HG02759 (cell line): ENCODE results near the gene FLVCR2.

Experiments
- ATAC-seq: cut with Tn5 transposase; IDR thresholded peaks from one replicate; pipeline ENCODE4 v1.9.1; 2021; ENCODE audit warnings: mild to moderate bottlenecking, moderate library complexity; ENCODE audit not compliant: unreplicated experiment

Gene FLVCR2

DNA sequence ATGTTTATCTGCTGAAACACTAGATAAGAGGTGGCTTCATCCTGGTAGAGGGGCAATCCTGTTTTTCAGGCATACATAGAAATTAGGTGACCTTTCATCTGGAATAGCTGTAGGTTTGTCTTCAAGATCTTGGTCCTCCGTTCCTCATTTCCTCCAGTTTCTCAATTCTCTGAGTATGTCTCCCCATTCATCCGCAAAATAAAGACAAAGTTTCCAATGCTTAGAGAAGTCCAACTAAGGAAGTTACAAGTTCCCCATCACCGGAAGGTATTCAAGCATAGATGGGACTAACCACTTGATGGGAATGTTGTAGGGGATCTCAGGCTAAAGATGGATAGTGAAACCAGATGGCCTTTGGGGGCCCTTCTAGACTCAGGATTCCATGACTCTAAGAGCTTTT lies 48.0 kb downstream of the FLVCR2 start:
- ATAC-seq, result no peak

DNA sequence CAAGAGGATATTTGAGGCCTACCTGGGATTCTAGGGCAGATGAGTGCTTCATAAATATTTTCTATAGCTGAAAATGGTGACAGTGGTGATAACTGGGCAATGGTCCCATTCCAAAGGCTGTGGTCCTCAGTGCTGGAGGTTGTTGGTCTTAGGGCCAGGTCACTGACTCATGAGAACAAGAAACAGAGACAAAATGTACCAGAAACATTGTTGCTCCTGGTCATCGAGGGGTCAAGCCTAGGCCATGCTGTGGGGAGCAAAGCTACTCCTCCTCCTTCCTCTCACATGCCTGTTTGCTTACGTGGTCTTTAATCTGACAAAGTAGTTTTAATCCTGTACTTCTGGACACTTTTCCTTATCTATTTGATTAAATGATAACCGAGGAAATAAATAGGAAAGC lies 48.4 kb downstream of the FLVCR2 start:
- ATAC-seq, result no peak

DNA sequence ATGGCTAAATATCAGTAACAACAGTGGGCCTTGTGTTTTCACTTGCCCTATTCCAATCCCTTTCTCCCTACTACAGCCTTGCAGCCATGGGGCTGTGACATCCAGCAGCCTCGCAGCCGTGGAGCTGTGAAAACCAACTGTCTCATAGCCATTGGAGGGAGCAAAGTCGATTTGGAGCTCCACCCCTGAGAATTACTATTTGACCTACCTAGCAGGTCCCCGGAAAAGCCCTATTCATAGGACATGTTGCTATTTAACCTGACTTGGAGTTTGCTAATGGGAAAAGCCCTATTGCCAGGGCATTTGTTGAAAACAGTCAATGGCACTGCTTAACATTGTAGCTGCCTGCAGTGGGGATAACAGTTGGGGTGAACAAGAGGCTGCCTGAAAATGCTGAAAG lies 49.0 kb downstream of the FLVCR2 start:
- ATAC-seq, result no peak

DNA sequence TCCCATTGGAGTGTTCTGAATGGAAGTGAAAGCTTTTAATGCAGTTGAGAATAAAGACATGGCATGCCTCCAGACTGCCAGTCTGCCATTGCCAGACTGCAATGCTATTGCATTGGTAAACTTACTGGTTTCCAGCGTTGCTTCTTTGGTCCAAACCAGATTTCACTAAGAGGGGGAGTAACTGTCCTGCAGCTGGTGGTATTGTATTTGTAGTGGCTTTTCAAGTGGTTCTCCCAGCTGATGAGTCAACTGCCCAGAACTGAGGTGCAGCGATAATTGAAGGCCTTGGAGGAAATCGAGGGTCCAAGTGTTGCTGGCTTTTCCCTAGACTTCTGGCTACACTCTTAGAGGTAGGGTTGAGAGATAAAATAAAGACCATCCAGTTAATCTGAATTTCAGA lies 50.4 kb downstream of the FLVCR2 start:
- ATAC-seq, result no peak

DNA sequence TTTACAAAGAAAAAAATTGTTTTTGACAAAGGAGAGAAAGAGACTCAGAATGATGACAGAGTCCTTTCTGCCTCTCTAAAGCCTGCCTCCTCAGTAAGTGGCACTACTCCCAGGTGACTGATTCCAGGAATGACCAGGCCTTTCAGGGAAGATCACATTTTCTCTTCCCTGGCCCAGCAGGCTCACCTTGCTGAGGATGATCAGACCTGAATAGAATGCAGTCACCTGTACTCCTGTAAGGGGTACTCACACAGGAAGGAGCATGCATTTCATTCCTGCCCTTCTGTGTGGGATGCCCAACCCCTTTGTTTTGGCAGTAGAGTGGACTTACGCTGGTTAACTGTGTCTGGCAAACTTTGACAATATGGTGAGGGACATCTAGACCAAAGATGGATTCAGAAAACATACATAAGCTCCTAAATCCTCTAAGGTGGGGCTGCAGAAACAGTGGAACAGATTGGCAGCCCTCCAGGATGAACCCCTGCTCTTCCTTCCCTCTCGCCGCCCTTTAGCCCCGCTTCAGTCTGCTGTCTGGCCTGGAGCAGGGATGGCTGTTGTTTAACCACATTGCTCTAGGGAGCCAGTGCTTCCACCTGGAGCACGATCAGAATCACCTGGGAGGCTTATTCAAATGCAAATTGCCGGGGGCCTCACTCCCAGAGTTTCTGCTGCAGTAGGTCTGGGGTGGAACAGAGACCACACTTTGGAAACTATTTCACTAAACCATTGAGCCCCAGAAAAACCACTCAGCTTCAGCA lies 52.5 kb downstream of the FLVCR2 start:
- no peak for ATAC-seq

DNA sequence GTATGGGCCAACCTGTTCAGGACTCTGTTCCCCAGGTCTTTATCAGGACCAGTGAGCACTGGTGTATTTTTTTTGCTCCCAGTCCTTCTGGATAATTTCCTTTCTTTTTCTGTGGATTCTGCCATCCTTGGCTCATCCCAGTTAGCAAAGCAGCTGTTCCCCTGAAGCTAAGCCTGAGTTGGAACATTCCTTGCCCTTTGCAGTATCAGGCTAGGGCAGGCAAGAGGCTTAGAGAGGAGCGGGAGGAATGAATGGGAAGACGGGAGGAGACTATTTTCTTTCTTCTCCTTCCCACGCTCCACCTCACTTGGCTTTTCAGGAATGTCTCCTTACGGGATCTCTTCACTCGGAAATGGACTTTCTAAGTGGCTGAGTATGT lies 53.0 kb downstream of the FLVCR2 start:
- ATAC-seq, result no peak

DNA sequence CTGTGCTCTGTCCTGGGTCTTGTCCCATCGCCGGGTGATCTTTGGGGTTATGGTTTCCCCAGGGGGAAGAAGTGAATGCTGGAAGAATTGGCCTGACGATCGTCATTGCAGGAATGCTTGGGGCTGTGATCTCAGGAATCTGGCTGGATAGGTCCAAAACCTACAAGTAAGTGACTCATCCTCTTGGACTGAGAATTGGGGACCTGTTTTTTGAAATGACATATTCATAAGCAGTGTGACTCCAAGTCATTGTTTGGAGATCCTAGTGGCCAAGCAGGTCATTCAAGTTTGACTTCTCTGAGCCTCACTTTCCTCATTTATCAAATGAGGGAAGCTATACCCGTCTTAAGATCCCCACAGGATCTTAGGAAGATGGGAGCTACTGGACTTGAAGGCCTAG lies 56.4 kb downstream of the FLVCR2 start:
- ATAC-seq, result no peak

DNA sequence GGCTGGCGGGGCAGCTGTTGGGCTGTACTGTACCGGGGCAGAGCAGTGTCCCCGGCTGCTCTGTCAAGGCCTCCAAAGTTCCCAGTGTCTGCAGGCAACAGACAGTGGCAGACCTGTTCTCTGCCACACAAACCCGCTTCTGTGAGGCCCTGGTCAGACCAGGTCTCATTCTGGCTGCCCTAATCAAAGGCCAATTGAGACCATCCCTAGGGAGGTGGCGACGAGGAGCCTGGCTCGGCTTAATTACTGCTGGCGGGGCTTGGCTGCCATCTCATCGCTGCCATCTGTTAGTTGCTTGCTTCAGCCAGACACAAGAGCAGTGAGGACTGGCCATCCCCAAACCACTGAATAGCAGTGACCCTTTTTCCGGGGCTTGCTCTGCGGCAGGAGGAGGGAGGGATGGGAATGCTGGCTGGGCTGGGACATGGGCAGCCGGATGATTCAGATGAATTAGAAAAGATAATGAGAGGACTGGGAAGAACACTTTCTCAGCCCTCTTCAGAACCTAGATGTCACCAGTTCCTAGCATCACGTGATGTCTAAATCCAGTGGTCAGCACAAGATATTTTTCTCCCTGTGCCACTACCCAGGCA lies 57.8 kb downstream of the FLVCR2 start:
- no peak for ATAC-seq

DNA sequence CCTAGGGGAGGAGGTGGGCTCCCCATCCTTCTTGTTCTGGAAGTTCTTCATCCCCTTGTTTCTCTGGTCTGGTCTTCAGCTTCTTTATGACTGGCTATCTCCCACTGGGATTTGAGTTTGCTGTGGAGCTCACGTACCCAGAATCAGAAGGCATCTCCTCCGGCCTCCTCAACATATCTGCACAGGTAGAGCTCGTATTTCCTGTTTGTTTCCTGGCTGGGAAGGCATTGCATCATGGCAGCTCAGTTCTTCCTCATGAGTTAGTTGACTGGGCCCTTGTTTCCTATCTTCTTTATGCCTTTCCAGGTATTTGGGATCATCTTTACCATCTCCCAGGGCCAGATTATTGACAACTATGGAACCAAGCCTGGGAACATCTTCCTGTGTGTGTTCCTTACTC lies 62.5 kb downstream of the FLVCR2 start:
- no peak for ATAC-seq

DNA sequence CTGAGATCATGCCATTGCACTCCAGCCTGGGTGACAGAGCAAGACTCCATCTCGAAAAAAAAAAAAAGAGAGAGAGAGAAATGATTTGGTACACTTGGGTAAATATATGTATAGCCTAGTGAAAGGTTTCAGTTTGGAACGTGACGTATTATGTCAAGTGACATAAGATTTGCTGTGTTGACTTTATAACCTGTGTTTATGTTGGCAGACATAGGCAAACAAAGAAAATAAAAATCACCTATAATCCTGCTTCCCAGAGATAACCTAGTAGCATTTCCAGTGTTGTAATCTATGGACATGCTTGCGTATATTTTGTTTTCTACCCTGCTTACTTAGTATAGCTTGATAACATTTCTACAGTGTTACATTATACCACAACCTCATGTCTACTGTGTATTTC lies 65.6 kb downstream of the FLVCR2 start:
- ATAC-seq, result no peak

DNA sequence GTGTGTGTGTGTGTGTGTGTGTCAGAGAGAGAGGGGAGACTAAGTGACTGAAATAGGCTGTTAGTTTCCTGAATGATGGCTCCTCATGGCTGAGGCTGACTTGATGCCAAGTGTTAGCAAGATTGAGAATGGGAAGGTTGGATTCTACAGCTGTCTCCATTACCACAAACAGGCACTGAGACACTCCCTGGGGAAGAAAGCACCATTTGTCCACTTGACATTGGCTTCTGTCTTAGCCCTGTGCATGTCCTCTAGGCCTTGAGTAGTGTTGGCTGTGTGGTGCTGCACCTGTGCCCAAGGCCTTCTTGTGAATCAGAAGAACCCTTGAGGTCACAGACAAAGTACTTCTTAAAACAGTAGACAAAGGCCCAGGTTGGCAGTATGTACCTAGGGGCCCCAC lies 66.6 kb downstream of the FLVCR2 start:
- no peak for ATAC-seq

DNA sequence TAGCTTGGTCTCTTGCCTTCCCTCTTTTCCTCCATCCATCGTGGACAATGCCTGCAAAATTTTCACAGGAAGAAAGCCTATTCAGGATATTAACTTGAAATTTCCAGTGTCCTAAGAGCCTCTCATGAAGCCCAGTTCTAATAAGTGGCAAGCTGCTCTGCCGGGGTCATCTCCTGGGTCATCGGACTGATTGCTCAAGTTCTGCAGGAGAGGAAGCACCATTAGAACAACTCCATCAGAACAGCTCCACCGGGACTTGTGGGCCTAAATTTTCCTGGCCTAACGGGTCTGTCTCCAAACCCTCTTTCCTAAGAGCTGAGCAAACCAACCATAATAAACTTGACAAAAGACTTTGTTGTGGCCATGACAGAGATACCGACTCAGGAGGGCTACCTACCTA lies 68.3 kb downstream of the FLVCR2 start:
- no peak for ATAC-seq

DNA sequence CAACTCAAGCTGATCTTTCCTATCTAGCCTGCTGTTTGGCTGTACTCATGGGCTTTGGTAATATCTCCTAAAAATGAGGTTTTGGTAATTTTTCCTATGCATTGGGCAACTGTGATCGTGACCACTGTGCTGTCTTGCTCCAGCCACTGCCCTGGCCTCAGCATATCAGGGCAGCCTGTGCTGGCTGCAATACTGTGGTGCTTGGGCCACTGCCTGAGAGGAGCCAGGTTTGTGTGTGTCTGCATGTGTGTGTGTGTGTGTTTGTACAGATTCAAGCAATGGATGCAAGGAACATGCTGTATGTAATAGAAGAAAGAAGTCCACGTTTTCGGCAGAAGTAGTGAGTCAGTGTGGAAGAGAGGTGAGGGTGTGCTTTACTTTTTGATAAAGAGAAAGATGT lies 69.2 kb downstream of the FLVCR2 start:
- ATAC-seq, result no peak

DNA sequence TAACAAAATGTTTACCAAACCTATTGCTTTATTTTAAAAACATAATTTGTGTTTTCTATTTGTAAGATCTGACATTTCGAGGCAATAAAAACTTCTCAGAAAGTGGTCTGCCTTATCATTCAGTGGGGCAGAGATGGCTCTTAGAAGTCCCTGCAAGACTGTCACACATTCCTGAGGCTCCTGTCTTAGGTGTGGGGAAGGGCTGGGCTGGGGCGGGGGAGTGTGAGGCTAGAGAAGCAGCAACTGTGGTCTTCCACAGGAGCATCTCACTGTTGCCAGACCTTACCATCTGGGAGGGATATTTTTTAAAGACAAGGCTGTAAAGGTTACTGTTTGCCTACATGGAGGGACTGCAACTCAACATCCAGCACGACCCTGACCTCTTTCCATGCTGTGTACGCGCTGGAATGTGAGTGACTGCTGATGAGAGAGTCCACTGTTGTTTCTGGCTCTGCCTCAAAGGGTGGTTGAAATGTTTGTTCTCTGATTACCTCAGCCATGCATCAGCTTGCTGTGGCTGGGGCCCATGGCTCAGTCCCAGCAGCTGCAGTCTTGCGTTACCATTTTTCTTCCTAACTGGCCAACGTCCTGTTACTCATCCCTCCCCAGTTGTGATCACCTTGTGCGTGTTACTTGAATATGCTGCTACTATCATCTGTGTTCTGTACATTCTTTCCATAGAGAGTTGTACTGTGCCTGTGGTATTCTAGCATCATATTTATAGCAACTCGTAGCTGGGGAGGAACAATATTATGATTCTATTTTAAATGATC lies 69.8 kb downstream of the FLVCR2 start:
- no peak for ATAC-seq

DNA sequence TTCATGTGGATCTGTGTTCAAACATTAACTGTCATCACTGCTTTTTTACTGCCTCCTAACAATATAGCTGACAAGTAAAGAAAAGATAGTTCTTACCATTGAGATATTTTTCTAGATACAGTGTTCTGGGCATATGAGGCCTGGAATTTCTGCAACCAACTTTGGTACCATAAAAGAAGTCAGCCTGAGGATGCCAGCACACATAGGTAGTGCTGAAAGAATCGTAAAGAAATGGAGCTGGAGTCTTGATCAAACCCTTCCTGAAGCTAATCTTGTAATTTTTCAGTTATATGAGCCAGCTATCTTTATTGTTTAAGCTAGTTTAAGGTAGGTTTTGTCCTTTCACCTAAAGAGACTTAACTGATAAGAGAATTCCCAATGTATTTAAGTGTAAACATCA lies 70.9 kb downstream of the FLVCR2 start:
- no peak for ATAC-seq

DNA sequence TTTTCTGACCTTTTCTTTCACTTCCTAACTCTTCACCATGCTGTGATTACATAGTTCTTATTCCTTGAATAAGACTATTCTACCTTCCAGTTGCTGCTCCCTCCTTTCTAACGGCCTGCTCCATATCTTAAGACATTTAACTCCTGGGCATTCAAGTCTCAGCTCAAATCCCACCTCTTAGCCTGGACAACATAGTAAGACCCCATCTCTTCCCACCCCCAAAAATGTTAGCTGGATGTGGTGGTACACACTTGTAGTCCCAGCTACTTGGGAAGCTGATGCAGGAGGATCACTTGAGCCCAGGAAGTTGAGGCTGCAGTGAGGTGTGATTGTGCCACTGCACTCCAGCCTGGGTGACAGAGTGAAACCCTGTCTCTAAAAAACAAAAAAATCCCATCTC lies 71.4 kb downstream of the FLVCR2 start:
- no peak for ATAC-seq

DNA sequence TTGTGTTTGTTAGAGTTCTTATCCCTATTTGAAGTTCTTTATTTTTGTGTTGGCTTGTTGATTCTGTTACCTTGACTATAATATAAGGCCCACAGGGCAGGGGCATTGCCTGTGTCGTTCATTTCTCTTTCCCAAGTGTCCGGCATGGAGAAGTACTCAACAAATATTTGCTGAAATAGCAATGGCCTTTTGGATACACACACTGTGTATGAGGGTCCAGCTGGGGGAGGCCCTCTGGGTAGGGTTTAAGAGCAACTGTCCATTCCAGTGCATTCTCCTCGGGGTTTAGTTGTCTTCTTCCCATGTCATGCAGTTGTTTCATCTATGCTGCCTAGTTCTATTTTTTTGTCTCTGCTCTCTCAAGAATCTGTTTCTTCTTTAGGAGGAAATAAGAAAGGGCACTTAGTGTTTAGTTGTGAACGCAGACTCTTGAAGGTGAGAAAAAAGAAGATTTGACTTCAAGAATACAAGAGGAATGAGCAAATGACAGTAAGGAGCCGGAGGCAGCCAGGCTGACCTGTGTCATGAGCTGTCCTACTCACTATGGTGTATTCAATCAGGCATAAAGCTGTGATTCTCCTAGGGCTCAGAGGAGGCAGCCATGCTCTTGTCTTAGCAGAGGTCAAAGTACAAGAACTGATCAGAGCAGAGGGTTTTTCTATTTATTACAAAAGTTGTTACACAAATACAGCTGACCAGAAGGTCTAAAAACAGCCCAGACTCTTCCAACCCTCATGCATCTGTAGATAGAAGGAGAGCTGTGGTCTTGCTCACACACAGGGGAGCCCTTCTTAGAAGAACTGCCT lies 72.0 kb downstream of the FLVCR2 start:
- ATAC-seq, result no peak

DNA sequence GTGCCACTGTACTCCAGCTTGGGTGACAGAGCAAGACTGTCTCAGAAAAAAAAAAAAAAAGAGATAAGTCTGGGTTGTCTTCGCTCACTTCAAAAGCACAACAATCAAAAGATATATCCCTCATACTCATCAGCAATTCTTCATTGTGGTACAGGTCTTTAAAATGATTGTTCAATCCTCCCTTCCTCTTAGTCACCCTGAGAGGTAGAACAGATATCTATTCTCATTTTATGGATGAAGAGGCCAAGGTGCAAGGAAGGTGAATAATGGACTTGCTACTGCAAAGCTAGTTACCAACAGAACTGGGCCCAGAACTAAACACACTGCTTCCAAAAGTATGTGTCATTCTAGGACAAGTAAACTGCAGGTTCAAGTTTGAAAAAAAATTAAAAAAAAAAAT lies 75.1 kb downstream of the FLVCR2 start:
- ATAC-seq, result no peak

DNA sequence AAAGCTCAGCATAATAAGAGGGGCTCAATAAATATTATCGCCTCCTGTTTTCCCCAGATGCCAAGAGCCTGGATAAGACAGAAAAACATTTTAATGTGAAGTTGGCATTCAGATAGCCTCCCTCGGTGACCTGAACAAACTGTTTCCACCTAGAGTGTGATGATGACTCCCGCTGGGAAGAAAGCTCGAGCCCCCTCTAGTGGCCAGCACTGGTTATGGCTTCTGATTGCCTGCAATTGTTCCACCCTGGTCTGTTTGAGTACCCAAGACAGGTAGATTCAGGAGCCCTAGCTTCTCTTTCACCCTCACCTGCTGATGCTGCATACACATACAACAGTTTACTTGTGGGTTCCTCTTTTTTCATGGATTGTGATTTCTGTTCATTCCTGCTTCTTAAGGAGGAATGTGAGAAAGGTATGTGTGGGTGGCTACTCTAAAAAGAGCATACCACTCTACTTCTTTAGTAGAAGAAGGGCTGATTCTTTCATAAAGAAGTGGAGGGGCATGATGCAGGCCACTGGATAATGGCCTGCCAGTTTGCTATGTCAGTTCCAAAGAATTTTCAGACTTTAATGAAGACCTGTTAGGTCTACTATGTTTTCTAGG lies 75.8 kb downstream of the FLVCR2 start:
- peak; percentile 73 for ATAC-seq

DNA sequence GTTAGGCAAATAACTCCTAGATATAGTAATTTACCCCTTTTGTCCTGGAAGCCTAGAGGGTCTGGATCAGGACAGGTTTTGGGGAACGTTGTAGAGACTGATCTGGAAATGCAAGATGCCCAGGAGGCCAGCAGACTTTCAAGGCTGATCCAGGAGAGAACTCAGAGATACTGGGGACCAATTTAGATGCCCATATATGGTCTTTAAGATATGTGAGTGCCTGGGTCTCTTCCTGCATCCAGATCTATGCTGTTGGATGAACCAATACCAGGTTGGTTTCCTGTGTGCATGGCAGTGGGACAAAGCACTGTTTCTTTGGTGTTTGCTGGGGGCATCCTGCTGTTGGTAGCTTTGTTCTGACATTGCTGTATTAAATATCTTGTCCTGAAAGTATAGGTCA lies 76.8 kb downstream of the FLVCR2 start:
- ATAC-seq, result no peak

DNA sequence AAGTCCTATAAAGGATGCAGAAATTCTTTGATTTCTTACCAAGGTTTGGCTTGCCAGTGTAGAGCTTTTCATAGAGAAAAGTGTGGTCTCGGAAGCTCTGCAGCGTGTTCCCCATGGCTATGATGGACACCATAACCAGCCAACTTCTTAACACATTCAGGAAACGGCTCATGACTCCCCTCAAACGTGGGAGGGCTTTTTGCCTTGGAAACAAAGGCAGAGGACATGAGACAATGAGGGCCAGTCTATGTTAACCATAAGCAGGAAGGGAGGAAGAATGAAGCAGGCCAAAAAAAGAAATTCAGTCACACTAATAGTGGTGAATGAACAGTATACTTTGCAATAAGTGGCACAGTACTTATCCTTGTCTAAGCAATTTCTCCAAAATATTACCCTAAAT lies 78.9 kb downstream of the FLVCR2 start:
- ATAC-seq, result no peak
